Daoy (cell line): ENCODE measurements around the gene PRDM5. TPM values are rescaled to one million over a fixed set of nuclear protein-coding genes. Genes with fewer than 3 reads are reported as not detected.

Experiments used
- DNase-seq: peaks from one replicate; pipeline ENCODE4 v3.0.0-alpha.2; 2015; ENCODE audit warnings: low read depth
- total RNA-seq: library from RNA; depleted of rRNA; stranded (reverse); fragments of >200 nt; shearing (Covaris generic); gene quantifications from 2 replicates; pipeline ENCODE4 v1.2.3, GENCODE V29; 2014

Gene PRDM5
- total RNA-seq, 1 experiment from 2014 or later: 5.2 TPM

GRCh38 chr4:120903419-120903818 is 19.1 kb downstream of the PRDM5 start:
- no peak for DNase-seq

DNA sequence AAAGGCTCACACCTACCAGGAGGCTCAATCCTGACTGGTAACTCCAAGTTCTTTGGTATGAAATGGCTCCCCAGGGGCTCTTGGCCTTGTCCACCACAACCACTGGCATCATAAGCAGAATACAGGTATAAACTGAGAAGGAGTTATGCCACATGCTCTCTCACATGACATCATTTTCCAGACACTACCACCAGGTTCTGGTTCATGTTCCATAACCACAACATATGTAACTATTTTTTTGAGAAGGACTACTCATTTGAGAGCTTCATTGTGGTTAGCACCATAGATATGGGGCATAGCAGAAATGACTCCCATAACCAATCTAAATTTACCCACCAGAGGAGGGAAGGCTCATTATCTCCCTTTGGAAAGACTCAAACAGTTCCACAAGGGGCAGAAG is 19.6 kb downstream of the PRDM5 start:
- no peak for DNase-seq

DNA sequence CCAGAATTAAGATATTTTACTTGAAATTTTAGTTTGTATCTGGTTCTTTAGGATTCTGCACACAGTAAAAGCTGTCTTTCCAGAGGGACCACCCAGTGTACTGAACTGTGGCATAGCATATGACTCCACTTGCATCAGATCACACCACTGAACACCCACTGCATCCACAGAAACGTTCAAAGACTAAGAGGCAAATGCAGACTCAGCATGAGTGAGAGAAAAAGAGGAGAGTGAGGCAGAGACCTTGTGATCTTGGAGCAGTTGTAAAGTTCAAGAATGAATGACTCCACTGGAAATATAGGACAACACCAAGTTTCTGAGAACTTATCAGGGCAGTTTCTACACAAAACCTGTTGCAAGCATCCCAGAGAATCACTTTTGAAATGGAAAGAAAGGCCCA is 20.8 kb downstream of the PRDM5 start:
- DNase-seq: no peak

- no peak for DNase-seq
Measured at GRCh38 chr4:120897981-120898719, 24.4 kb downstream of the PRDM5 start.

GRCh38 chr4:120895554-120895953 is 27.0 kb downstream of the PRDM5 start:
- no peak for DNase-seq

- no peak for DNase-seq
Measured at GRCh38 chr4:120893314-120893713, 29.2 kb downstream of the PRDM5 start.

DNA sequence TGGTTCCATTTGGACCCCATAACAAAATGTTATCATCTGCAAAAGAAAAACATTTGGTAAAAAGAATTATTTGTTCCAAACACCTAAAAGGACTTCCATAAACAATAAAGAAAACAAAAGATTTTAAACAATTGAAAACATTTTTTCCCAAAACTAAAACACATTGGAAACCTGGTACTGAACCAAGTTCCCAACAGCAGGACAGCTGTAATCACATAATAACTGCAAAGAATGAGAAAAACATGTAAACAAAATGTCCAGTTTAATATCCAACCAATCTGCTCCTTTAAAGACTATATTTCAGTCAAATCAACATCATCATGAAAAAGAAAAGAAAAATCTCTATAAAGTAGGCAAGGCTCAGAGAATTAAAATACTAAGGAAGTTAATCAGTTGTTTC is 36.3 kb downstream of the PRDM5 start:
- DNase-seq: no peak

- no peak for DNase-seq
Measured at GRCh38 chr4:120881846-120882245, 40.7 kb downstream of the PRDM5 start.

DNA sequence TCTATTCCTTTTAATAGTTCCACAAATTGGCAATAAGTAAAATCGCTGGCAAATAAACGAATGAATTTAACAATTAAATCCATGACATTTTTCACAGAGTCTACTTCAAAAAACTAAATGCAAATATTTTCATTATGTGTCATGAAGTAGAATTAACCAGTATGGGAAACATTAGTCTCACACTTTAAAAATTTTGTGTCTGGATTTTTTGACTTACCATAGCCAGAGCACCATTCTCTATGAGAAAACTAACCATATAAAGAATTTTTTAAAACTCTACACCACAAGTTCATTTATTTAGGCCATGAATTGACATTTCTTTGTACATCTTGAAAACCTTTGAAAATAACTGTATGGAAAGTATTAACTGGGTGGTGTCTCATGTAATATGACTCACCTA is 41.2 kb downstream of the PRDM5 start:
- no peak for DNase-seq

GRCh38 chr4:120877021-120877420 is 45.5 kb downstream of the PRDM5 start:
- DNase-seq: no peak

DNA sequence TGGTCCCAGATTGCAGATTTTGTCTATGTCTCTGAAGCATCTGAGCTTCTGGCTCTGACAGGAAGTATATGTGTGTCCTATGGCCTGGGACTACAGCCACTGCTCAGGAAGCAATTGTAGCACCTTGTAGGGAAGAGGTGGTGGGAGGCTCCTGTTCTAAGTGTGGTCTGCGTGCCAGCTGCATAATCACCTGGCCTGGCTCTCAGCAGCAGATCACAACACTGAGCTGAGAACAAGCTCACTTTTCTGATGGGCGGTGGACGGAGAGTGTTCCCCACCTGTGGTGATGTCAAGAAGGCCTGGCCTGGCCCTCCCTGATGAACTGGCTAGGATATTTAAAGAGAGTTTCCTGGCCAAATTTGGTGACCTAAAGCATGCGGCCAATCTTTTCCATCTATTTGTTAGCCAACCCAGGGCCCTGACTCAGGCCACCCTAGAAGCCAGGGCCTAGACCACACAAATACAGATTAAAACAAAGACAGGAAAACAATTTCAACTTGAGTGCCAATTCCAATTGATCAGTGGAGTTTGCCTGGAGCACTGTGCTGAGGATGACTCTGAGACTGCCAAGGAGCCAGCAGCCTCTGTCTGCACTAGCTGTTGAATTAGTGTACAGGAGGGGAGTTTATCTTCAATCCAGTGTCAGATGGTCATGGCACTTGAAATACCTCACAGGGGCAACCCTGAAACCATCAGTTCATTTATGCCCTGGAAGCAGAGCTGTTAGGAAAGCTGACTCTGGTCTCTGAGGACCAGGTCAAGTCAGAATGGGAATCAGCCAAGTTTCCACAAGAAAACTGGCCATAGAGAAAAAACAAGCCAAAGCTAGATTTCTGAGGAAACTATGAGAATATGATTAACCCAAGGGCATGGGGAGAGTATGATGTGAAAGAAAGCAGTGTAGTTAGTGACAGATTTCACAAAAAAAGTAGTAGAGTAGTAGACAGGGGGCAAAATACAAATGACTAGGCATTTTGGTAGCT is 47.4 kb downstream of the PRDM5 start:
- no peak for DNase-seq

DNA sequence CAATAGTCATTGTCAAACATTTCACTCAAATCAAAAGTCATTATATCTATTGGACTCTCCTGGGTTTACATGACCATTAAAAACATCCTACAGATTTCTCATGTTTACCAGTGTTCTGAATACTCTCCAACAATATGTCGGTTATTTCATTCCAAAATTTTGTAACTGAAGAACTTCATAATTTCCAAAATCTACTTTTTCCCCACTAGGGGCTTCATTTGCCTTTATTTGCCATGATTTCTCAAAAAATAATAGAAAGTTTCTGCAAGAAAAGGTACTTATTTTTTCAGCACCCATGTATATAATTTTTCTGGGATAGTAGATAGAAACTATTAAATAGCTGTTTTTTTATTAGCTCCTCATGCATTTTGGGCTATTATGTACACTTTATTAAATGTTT is 49.0 kb downstream of the PRDM5 start:
- no peak for DNase-seq

DNA sequence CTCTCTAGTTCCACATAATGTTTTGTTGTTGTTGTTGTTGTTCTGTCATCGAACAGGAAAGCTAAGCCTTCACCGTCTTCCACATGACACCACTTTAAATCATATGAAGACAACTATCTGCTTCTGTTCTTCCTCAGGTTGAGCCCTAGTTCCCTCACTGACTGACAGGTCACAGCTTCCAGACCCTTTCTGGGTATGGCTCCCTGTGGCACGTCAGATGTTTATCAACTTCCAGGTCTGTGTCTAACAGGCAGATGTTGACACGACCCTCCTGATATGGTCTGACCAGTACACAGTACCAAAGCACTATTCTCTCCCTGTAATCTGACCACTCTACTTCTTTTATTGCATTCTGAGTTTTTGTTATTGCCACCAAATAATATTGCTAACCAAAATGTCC is 51.4 kb downstream of the PRDM5 start:
- DNase-seq: no peak

DNA sequence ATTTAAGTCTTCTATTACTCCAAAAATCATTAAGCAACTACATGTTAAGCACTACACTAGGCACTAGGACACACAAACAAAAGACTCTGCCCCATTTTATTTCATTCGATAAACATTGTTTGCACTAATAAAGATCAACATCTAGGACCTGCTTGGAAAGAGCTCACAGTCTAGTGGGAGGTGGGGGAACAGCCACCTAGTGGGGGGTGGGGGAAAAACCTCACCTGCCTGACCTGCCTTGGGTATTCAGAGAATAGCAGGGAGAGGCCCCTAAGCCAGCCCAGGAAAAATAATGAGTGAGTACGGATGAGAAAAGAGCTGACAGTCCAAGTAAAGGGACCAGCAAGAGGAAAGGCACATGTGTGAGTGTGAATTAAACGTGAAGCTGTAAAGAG is 52.2 kb downstream of the PRDM5 start:
- DNase-seq: no peak

DNA sequence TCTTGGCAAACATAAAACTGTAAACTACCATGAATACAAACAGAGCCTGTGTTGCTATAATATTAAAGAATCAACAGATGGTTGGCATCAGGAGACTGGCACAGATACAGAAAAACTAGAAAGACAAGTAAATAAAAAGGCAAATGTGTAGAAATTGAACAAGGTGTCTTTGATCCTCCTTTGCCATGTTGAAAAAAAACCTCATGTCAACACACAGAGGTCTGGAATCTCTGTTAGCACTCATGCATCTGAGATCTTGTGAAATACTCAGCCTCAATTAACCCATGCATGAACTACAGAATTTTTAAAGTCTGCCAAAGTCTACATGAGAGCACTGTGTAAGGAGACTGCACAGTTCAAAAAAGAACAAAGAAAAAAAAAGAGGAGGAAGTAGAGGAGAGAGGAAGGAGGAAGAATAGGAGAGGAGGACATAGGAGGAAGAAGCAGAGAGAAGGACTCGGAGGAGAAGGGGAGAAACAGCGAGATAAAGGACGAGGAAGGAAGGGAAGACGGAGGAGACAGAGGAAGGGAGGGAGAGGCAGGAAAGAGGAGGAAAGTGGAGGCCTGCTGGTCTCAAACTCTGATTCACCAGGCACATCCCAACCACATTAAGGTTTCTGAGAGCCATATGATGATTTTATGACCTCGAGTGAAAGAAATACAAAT is 52.8 kb downstream of the PRDM5 start:
- no peak for DNase-seq

GRCh38 chr4:120867506-120867905 is 55.0 kb downstream of the PRDM5 start:
- DNase-seq: no peak

GRCh38 chr4:120865985-120866384 is 56.5 kb downstream of the PRDM5 start:
- DNase-seq: no peak

GRCh38 chr4:120864969-120865368 is 57.6 kb downstream of the PRDM5 start:
- no peak for DNase-seq

GRCh38 chr4:120862432-120862831 is 60.1 kb downstream of the PRDM5 start:
- DNase-seq: no peak

DNA sequence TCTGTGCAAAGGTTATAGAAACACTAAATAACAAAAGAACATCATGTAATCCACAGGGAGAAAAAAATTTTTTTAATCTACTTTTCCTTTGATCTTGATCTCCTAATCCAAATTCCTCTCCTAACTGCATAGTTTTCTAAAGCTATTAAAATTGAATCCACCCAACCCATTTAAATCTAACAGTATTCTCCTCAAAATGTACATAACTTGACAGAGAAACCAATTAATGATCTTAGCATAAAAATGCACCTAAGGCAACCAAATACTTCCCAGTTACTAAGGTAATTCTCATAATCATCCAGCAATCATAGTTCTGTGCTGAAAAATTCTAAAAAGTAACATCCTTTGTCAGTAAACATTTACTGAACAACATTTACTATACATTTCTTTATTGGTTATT is 60.7 kb downstream of the PRDM5 start:
- DNase-seq: no peak

GRCh38 chr4:120858776-120859175 is 63.8 kb downstream of the PRDM5 start:
- DNase-seq: no peak

GRCh38 chr4:120857312-120857711 is 65.2 kb downstream of the PRDM5 start:
- no peak for DNase-seq
